ENCODE data around the gene CEMIP.

The CEMIP gene

GRCh38 chr15:80789296-80789695 is 10.1 kb downstream of the CEMIP start:
- peak; percentile 70 for DNase-seq

GRCh38 chr15:80789796-80790195 is 10.6 kb downstream of the CEMIP start:
- peak; percentile 14 for DNase-seq

GRCh38 chr15:80790236-80790635 is 11.1 kb downstream of the CEMIP start:
- no peak for DNase-seq

DNA sequence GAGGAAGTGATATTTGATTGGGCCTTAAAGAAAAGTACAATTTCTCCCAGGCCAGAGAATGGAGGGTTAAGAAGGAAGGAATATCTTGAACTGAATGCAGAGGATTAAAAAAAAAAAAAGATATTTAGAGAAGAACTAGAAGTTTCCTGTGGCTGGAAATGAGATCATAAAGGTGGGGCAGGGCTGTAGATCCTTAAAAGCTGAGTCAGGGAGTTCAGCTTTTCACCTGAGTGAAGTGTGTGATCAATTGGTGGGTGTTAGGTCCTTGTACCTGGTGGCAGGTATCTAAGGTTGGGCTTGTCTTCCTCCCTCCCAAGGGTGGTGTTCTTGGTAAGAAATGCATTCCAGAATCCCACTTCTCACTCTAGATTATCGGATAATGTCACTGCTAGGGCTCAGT is 11.8 kb downstream of the CEMIP start:
- no peak for DNase-seq

DNA sequence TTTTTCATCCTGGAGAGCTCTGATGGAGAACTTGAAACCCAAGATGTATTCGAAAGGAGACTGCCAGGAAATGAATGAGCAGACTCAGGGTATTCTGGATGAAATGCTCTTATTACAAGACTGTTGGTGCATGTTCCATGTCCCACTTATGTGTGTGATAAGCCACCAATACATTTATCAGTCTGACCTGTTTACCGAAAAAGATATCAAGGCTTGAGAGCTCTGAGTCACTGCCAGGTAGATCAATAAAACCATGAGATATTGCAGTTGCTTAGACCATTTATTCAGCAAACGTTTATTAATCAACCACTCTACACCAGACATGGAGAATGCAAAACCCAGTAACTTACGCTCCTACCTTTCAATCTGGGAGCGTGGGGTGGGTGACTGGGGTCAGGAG is 17.2 kb downstream of the CEMIP start:
- no peak for DNase-seq

GRCh38 chr15:80798911-80799310 is 19.7 kb downstream of the CEMIP start:
- no peak for DNase-seq

DNA sequence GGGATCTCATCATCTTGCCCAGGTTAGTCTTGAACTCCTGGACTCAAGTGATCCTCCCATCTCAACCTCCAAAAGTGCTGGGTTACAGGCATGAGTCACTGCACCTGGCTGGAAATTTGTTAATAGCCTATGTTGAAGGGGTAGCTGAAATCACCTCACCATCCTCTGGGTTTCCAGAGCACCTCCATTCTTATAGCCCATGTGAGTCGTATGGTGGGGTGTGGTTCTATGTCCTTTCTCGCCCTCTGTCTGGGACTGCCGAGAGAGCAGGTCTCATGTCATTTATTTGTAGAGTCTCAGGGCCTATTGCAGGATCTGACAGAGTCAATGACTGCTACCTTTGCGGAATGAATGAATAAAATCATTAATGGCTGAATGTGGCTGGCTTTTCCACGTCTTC is 20.9 kb downstream of the CEMIP start:
- DNase-seq = no peak

GRCh38 chr15:80801891-80802680 is 22.9 kb downstream of the CEMIP start:
- no peak for DNase-seq

- DNase-seq = no peak
Observed at GRCh38 chr15:80803580-80804525, 24.7 kb downstream of the CEMIP start.

DNA sequence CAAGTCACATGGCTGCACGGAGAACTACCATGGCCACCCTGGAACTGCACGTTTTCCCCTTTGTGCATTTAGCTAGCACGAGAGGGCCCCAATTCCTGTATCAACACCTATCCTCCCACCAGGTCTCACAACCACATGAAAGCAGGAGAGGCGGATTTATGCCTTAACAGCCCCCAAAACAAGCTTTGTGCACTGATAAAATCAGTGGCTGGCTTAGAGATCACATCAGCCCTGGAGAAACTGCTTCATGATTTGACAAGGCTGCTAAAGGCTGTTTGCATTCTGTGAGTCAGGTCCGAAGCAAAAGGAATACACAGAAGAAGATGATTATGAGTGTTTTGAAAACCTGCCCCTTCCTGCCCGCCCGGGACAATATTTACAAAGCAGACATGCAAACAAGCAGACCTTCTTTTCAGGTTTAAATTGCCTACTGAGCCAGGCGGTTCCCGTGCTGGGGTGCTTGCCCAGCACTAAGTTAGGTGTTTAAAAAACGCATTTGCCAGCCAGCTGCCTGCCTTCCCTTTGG is 25.9 kb downstream of the CEMIP start:
- no peak for DNase-seq

GRCh38 chr15:80811781-80812315 is 32.7 kb downstream of the CEMIP start:
- DNase-seq = no peak

DNA sequence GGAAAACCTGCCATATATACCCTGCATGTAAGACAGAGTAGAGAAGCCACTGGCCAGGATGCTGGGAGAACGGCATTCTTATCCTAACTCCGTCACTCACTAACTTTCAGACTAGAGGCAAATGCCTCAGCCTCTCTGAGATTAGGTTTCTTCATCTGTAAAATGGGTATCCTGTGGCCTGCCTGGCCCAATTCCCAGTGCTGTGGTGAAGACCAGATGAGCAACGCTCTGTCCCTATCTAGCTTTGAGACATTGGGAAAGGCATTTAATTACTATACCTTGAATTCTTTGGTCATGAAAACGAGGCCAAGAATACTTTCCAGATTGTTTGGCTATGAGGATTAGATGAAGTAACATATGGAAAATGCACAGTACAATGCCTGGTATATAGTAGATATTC is 35.9 kb downstream of the CEMIP start:
- no peak for DNase-seq

DNA sequence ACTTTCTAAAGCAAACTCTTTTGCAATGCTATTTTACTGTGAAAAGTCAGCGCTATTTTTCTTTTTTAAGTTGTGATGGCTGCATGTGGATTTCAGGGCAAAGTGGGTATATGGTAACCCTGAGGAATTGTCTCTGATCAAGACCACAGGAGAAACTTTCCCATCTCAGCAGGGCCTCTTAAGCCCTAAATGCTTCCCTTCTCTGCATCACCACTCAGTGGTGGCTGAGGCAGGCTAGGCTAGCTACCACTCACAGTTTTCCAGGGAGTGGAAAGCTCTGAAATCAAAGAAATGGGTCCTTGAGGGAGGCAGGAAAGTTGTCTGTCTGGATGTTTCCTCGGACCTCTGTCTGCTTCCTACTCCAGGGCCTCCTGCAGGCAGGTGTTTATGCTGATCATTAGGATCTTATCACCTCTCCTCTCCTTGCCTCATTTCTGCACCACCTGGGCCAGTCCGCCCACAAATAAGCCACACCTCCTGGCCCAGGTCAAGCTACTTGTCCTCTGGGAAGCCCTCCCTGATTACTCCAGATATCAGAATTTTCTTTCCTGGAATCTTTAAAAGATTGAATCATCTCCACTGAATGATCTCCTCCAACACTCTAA is 37.0 kb downstream of the CEMIP start:
- no peak for DNase-seq

GRCh38 chr15:80816936-80817335 is 37.8 kb downstream of the CEMIP start:
- DNase-seq = peak; percentile 28

- no peak for DNase-seq
Observed at GRCh38 chr15:80817901-80818300, 38.7 kb downstream of the CEMIP start.

DNA sequence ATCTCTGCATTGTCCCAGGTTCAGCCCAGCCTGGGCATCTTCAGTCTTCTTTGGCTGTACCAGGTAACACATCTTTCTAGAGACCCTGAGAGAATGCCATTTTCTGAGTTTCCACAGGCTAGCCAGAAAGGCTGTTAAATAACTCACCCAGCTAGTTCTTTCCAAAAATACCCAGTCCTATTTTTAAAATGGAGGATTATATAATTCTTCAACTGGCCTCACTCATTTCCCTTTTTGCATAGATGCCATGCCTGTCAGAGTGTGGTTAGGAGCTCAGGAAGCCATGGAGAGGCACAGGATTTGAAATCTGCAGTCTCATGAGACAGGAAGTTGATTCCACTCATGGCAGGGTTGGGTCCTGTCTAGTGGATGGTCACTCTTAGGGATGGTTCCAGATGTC is 39.8 kb downstream of the CEMIP start:
- peak; percentile 88 for DNase-seq

DNA sequence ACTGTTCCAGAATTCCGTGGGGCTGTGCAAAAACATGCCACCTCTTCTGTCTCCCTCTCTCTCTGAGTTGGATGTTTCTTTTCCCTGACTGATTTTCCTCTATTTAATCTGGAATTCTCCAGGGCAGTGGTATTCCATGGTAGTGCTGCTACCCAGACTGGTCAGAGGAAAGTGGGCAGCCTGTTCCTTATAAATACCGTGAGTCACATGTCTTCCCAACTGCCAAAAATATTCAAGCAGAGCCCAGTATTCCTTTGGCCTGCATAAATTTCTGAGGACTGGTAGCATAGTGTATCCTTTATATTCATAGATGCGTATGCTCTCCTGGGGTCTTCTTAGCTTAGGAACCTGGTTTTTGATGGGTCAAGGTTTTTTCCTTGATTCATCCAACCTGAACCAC is 40.9 kb downstream of the CEMIP start:
- DNase-seq = no peak

DNA sequence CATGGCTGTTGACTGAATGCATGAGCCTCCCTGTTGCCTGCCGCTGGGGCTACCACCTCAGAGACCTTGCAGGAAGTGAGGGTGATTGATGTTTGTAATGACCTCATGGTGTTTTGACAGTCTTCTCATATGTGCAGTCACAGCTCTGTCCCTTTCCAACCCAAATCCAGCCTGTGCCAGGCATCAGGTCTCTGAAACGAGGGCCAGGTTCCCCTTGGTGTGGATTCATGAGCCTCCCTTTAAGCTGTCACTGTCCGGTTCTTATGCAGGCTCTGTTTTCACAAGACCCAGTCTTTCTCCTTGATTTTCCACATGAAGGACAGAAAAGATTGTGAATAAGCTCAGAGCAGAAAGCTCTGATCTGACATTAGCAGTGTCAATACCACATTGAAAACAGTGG is 43.1 kb downstream of the CEMIP start:
- DNase-seq = no peak

GRCh38 chr15:80822676-80823075 is 43.5 kb downstream of the CEMIP start:
- no peak for DNase-seq

DNA sequence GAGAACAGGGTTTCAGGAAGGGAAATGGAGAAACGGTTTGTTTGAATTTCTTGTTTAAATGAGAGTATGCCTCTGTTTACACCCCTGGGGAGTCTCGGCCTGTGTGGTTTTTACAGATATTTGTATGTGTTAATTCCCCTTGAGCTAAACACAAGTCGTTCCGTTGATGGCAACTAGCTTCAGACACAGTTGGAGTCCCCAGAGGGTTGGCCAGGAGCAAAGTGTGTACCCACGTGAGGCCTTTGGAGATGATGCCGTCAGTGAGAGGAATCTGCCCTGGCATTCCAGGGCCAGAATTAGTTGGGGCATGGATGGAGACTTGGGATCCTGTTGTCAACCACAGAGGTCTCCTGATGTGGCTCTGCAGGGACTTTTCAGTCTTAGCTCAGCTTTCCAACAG is 44.0 kb downstream of the CEMIP start:
- no peak for DNase-seq

- DNase-seq = no peak
Observed at GRCh38 chr15:80823995-80824394, 44.8 kb downstream of the CEMIP start.

DNA sequence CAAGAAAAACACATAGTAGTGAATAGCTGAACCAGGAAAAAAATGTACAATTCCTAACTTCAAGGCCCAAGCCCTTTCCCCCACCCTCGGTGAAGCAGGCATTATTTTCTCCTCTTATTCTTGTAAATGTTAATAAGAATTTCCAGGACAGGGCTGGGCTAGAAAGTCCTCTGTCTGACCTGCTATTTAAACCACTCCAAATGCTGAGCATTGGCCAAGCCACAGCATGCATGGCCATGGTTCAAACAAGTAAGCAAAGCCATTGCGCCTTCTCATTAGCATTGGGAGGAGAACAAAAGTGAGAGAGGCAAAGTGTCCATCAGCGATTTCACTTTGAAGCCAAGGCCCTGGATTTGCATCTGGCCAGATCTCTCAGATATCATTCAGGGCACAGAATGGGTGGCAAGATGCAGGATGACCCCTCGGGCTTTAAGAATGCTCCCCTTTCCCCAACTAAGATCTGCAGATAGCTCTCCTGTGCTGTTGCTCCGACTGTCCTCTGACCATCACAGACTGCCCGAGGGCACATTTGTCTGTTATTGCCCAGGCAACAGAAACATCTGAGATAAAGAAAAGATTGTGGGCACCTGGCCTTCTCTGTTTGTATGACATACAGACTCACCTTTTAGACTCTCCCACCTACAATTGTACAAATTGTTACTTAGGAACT is 46.3 kb downstream of the CEMIP start:
- DNase-seq = no peak

DNA sequence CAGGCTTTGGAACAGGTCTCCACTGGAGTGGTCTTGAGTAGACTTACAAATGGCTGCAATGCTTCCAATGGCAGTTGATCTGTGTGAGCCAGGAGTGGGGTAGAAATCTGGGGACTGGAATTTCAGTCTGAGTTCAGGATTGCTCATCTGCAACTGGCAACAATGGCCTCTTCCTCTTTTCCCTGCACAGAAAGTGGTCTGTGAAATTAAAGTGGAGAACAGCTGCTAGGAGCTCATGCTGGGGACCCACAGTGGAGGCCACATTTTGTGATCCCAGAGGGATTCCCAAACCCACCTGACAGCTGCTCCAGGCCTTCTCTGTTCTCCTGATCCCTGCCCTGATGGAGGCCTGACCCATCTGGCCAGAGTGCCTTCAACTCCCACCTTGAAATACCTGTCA is 49.6 kb downstream of the CEMIP start:
- peak; percentile 27 for DNase-seq

All from MV-4-11 (cell line).